Measurements from ENCODE around the gene RPL11.
"Not testable (repeated sequence)": the region's sequence is repeated elsewhere in the genome, so short reads cannot be mapped to it uniquely, and the experiment has no call there.

The RPL11 gene

DNA sequence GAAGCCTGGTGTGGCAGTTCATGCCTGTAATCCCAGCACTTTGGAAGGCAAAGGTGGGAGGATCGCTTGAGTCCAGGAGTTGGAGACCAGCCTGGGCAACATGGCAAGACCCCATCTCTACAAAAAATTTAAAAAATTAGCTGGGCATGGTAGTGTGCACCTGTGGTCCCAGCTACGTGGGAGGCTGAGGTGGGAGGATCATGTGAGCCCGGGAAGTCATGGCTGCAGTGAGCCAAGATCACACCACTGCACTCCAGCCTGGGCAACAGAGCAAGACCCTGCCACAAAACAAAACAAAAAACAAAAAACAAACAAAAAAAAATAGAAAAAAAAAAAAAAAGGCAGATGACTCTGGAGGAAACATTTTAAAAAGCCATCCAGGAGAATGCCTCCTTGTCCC lies 3.9 kb upstream of the RPL11 start:
- not testable (repeated sequence) for DNase-seq

DNA sequence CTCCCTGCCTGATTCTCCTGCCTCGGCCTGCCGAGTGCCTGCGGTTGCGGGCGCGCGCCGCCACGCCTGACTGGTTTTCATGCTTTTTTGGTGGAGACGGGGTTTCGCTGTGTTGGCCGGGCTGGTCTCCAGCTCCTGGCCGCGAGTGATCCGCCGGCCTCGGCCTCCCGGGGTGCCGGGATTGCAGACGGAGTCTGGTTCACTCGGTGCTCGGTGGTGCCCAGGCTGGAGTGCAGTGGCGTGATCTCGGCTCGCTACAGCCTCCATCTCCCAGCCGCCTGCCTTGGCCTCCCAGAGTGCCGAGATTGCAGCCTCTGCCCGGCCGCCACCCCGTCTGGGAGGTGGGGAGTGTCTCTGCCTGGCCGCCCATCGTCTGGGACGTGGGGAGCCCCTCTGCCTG lies 3.3 kb upstream of the RPL11 start:
- not testable (repeated sequence) for DNase-seq

DNA sequence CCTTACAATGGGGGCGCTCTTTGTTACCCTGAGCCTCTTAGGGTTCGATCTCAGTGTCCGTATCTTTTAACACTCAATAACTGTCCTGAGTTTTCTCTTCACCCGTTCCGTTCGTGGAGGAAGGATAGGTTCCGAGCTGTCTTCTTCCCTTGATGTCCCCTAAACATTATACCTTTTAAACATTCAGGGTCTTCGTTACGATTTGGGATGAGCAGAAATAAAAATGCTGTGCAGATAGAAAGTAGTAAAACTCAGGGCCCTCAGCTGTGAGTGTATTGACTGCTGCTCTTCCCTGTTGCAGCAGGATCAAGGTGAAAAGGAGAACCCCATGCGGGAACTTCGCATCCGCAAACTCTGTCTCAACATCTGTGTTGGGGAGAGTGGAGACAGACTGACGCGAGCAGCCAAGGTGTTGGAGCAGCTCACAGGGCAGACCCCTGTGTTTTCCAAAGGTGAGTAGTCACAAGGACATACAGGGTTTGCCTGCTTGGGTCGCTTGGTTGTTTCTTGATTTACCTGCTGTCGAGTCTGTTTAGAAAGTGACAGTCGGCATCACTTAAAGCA lies 784 bp downstream of the RPL11 start:
- DNase-seq, result no peak

DNA sequence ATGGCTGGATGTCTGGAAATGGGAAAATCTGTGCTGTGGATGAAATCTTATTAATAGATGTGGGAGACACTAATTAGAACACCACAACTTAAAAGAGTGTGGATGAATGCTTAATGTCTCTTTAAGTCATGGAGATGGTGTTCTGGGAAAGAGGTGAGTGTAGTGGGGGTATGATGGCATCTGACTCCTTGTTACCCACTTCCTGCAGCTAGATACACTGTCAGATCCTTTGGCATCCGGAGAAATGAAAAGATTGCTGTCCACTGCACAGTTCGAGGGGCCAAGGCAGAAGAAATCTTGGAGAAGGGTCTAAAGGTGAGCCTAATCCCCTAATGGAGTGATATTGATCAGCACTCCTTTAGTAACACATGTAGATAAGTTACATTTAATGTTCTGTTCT lies 2.0 kb downstream of the RPL11 start:
- DNase-seq, result no peak

DNA sequence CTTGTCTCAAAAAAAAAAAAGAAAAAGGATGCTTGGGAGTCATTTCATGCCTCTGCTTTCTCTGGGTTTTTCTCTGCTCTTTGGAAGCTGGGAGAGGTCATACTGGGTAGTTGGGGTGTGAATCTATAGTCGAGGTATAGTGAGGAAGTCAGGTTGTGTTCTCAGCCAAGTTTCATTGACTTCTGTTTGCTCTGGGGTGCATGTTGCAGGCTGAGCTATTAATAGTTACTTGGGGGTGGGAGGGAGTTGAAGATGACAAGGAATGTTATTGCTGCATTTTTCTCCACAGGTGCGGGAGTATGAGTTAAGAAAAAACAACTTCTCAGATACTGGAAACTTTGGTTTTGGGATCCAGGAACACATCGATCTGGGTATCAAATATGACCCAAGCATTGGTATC lies 2.8 kb downstream of the RPL11 start:
- DNase-seq, result no peak

DNA sequence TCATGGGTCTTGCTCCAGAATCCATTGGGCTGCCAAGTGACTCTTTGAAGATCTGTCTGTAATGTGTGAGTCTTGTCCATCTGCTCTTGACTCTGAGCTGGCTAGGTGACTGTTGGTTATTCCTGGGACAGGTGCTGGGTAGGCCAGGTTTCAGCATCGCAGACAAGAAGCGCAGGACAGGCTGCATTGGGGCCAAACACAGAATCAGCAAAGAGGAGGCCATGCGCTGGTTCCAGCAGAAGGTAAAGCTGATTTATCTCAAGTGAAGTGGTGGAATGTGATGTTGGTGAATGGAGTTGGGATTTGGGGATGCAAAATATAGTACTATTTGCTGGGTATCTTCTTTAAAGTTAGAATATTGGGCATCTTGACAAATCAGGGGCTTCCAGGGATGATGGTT lies 4.1 kb downstream of the RPL11 start:
- DNase-seq, result no peak

DNA sequence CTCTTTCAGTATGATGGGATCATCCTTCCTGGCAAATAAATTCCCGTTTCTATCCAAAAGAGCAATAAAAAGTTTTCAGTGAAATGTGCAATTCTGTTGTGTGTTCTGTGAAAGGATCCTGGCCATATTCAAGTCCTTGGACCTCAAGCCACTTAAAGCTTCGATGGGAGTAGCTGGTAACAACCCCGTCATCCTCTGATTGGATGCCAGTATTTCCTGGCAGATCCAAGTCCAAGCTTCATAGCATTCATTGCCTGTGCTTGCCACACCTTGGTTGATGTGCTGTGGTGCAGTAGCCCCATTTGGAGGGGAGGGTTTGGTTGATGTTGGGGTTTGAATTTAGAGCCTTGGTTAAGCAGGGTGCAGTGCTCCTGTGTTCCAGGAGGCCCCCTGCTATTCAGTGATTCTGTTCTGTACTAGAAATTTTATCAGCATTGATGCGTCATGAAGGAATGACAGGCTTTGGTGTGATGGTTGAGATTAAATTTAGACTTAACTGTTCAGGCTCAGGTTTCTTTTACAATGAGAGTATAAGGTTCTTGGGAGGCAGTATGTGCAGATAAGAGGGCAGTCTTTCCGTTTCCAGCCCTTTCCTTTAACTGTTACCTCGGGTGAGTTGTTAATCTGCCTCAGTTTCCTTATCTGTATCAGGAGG lies 4.9 kb downstream of the RPL11 start:
- no peak for DNase-seq

DNA sequence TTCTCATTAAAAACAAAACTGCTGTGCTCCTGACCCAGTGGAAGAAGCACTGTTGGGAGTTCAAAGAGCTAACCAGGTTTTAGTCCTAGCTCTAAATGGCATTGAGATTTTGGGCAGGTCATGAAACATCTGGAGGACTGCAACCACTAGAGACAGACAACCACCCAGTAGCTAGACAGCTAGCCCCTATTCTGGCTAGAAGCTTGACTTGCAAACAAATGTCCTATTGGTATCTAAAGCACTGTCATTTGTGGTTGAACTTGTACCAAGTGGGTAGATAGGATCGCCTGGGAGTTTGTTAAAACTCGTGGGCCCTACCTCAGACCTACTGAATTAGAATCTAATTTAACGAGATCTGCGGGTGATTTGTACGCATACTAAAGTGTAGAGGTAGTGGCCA lies 6.9 kb downstream of the RPL11 start:
- no peak for DNase-seq

DNA sequence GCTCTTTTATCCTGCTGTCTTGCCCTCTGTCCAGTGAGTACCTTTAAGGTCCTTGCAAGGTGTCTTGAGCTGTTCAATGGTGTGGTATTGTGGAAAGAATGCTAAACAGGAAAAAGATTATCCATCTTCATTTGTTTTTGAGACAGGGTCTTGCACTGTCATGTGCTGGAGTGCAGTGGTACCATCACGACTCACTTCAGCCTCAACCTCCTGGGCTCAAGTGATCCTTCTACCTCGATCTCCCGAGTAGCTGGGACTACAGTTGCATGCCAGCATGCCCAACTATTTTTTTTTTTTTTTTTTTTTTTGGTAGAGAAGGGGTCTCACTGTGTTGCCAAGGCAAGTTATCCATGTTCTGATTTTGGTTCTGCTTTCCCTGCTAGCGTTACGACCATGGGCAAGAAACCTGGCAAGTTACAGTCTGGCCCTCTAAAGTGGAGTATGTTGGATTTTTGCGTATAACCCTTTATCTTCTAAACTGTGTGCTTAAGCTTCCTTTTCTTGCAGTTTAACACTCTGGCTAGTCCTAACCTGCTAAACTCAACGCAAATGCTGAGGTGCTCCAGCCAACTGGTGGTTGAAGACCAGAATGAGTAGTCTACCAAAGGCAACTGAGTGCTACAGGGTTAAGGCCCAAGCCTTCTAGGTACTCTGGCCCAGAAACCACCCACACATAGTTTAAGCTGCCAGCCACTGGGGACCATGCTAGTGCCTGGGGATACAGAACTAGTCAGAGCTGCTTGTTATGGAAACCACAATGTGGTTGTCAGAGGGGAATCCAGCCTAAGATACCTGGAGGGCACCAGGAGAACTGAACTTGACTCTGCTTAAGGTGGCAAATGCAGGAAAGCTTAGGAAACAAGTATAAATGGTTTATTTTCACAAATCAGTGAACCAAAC lies 7.9 kb downstream of the RPL11 start:
- no peak for DNase-seq

DNA sequence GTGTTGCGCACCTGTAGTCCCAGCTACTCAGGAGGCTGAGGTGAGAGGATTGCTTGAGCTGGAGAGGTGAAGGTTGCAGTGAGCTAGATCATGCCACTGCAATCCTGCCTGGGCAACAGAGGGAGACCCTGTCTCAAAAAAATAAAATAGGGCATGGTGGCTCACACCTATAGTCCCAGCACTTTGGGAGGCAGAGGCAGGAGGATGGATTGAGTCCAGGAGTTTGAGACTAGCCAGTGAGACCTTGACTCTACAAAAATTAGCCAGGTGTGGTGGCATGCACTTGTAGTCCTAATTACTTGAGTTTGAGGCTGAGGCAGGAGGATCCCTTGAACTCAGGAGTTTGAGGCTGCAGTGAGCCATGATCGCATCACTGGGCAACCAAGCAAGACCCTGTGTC lies 9.7 kb downstream of the RPL11 start:
- DNase-seq, result no peak

DNA sequence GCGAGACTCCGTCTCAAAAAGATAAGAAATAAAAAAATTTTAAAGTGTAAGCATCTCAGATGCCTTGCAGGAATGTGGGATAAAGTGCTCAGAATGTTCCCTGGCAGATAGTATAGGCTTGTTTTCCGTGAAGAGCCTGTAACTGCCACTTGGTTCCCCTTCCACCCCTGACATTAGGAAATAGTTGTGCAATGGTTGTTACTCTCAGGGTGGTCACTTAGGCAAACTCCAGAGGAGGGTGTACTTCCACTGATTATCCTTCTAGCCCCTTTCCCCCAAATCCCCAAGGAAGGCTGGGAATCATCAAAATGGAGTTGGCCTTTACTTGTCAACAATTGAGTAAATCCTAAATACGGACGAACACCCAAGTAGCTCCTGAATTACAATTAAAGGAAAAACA lies 10.4 kb downstream of the RPL11 start:
- no peak for DNase-seq

DNA sequence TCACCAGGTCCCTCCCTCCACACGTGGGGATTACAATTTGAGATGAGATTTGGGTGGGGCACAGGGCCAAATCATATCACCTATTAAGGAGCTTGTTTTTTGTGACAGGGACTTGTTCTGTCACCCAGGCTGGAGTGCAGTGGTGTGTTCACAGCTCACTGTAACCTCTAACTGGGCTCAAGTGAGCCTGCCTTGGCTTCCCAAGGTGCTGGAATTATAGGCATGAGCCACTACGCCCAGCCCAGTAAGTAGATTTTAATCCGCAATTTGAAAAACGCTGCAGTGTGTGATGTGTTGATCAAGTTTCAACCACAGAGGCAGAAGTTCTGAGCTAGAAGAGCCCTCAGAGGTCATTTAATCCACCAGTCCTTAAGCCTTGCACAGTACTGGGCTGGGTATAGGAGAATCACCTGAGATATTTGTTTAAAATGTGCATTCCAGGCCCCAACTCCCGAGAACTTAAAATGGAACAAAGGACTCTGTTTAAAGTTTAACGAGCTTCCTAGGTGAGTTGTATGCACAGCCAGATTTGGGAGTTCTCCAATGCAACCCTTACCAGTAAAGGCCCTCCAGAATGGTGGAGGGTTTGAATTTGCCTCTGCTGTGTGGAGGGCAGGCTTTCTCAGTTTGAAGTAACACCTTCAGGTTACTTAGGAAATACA lies 13.4 kb downstream of the RPL11 start:
- DNase-seq, result no peak

DNA sequence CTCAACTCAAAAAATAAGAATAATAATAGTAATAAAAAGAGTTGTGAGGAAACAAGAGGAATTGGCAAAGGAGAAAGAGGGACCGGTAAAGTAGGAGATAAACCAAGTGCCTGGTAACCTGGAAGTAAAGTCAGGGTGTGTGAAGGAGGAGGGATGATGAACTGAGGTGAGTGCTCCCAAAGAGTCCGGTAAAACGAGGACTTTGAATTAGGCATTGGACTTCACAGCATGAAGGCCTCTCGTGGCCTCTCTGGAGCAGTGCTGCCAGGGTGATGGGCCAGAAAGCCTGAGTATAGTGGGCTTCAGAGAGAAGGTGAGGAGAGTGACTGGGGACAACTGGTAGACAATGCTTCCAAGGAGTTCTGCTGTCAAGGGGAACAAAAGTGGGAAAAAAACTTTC lies 17.6 kb downstream of the RPL11 start:
- no peak for DNase-seq

DNA sequence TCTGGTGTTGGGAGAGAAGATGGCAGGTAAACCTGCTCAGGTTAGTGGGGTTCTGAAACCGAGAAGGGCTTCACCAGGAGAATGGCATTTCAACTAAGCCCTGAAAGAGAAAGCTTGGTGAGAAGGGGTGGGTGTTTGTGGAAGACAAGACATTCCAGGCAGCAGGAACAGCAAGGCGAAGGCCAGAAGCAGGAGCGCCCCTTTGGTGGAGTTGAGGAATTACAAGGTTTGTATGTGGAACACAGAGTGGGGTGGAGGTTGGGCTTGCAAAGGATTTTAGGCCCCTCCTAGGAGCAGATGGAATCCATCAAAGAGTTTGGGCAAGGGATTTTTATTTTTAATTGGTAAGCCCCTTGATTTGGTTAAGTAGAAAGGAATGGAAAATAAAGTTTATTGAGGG lies 26.9 kb downstream of the RPL11 start:
- no peak for DNase-seq

DNA sequence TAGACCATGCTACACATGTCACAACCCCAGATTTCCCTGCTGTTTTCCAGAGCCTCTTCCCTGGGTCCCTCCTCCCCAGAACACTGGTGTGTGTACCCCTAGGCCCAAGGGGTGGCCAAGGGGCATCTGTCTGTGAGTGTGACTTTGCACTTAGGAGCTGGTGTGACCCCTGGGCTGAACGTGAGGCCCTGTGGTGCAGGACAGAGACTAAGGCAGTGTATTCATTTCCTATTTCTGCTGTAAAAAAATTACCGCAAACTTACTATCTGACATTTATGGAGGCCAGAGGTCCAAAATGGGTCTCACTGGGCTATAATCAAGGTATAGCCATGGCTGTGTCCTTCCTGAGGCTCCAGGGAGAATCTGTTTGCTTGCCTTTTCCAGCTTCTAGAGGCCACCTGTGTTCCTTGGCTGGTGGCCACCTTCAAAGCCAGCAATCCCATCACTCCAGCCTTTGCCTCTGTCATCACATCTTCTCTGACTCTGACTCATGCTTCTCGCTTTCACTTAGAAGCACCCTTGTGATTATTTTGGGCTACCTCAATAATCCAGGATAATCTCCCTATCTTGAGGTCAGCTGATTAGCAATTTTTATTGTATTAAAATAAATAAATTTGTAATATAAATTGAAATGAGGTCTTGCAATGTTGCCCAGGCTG lies 27.7 kb downstream of the RPL11 start:
- no peak for DNase-seq

DNA sequence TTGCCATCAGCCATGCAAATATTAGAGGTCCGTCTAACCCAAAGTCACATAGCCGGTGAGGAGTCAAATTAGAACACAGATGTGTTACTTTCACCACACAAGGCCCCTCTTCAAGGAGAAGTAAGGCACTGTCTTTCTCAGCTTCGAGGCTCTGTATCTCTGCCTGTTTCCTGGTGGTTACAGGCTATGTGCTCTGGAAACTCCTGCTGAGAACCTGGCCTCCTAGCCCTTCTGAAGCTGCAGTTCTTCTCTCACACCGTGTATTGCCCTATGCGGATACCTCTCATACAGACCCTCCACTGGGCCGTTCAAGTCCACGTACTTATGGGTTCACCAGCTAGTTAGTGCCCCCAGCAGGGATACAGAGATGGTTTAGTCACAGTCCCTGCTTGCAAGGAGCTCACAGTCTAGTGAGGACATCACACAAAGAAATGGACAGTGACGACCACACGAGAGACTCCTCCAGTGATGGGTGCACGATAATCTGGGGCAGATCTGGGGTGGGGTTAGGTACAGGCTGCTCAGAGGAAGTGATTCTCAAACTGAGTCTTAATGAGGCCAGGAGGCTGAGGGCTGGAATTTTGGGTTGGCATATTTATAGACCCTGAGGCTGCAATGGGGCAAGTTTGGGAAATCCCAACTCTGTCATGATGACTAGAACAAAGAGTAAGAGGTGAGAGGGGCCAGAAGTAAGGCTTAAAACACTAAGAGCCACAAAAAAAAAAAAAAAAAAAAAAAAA lies 28.8 kb downstream of the RPL11 start:
- DNase-seq, result no peak

DNA sequence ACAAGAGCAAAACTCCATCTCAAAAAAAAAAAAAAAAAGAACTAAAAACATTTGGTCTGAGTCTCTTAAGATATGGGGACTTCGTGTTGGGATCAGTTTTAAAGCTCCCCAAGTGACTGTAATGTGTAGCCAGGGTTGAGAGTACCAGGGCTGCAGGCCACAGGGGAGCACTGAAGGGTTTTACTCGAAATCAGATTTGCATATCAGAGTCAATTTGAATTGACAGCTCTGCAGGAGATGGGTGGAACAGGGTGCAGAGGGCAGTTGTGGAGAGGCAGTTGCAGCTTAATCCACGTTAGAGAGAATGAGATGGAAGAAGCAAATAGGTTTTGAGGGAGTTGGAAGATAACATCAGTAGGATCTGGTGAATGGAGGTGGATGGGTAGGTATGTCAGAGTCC lies 31.0 kb downstream of the RPL11 start:
- DNase-seq, result no peak

DNA sequence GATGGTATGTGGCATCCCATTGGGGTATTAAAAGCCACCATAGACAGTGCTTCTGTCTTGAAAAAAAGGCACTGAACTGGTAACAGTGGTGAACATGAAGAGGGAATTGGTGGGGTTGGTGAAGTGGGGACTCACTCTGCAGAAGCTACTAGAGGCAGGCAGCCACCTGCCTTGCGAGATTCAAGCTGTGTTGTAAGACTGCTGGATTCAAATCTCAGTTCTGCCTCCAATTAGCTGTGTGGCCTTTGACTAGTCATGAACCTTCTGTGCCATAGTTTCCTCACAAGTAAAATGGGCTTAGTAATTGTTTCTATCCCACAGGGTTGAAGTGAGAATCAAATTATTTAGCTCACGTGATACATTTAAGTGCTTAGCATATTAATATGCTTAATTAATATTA lies 35.1 kb downstream of the RPL11 start:
- DNase-seq, result no peak

DNA sequence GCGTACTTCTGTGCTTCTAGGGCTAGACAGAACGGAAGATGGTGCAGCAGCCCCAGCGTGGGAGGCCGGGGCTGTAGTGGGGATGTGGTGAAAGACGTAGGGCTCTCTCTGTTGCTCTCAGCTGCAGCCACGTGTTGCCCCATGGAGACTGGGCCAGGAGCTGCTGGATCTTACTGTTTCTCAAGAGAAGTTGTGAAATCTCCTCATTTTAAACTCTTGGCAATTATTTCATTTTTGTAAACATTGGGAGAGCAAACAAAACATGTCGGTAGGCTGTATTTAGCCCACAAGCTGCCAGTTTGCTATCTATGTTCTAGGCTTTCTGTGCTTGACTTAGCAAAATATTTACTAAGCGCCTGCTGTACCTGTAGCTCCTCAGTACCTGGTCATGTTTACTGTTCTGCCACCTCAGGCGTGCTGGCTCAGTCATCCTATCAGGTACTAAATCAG lies 35.8 kb downstream of the RPL11 start:
- DNase-seq, result no peak

DNA sequence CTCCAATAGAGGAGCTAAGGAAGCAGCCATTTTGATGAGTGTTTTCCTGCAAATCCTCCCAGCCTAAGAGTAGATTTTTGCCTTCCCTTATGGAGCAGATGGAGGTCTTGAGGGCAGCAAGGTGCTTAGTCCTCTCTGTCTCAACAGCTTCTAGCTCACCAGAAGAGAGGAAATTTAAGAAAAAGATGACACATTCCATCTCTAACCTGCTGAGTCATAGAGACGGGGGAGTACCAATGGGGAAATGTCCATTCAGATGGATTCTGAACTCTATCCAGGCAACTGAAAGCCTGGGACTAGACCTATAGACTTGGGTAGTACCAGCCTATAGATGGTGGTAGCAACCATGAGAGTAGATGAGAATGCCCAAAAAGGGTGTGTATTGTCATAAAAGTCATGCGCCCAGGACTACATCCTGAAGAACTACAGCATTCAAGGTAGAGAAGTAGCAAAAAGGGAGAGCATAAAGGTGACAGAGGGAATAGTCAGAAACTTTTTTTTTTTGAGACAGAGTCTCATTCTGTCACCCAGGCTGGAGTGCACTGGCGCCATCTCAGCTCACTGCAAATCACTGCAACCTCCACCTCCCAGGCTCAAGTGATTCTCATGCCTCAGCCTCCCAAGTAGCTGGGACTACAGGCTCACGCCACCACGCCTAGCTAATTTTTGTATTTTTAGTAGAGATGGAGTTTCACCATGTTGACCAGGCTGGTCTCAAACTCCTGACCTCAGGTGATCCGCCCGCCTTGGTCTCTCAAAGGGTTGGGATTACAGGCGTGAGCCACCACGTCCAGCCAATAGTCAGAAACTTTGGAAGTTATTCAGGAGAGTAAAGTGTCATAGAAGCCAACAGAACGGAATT lies 41.0 kb downstream of the RPL11 start:
- no peak for DNase-seq

DNA sequence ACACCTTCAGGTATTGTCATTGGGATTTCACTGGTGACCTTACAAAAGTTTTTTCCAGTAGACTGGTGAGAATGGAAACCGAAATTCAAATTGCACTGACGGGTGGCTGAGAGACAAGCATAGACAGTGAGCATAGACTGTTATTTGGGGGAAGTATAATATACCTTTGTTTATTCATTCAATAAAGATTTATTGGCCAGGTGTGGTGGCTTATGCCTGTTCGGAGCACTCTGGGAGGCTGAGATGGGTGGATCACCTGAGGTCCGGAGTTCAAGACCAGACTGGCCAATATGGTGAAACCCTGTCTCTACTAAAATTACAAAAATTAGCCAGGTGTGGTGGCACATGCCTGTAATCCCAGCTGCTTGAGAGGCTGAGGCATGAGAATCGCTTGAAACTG lies 41.7 kb downstream of the RPL11 start:
- not testable (repeated sequence) for DNase-seq
